ENCODE data around the gene PSTPIP1.

PSTPIP1 gene

GRCh38 chr15:77016321-77016695 is 21.4 kb downstream of the PSTPIP1 start:
- TF ChIP-seq CTCF (IDR thresholded peaks at IDR 0.05) = no peak
- no peaks in the 10 kb centered on the region for H3K4me1 ChIP-seq
- H3K27ac ChIP-seq = no peak overlapping the region
- H2AFZ ChIP-seq = no peak overlapping the region
- H3K9ac ChIP-seq = no peak overlapping the region
- H3K27me3 ChIP-seq (ENCODE audit: control insufficient read depth, insufficient read depth, low read length) = no peaks in the 10 kb centered on the region
- no peaks in the 10 kb centered on the region for H3K9me3 ChIP-seq (ENCODE audit: control insufficient read depth, low read length)
- H3K36me3 ChIP-seq (ENCODE audit: control insufficient read depth, insufficient read depth, low read length) = no peaks in the 10 kb centered on the region
- H3K79me2 ChIP-seq = no peaks in the 10 kb centered on the region
- H3K4me3 ChIP-seq (ENCODE audit: low read depth, low read length) = no peak overlapping the region
- no peak overlapping the region for H3K4me2 ChIP-seq (ENCODE audit: low read length)

GRCh38 chr15:77017091-77017660 is 22.2 kb downstream of the PSTPIP1 start:
- H3K9me3 ChIP-seq (ENCODE audit: control insufficient read depth, low read length) = no peaks in the 10 kb centered on the region
- no peak overlapping the region for H2AFZ ChIP-seq
- no peak overlapping the region for H3K9ac ChIP-seq
- H3K4me3 ChIP-seq (ENCODE audit: low read depth, low read length) = no peak overlapping the region
- no peak for TF ChIP-seq CTCF (IDR thresholded peaks at IDR 0.05)
- H3K4me1 ChIP-seq = no peaks in the 10 kb centered on the region
- no peaks in the 10 kb centered on the region for H3K27me3 ChIP-seq (ENCODE audit: control insufficient read depth, insufficient read depth, low read length)
- H3K4me2 ChIP-seq (ENCODE audit: low read length) = no peak overlapping the region
- no peak overlapping the region for H3K27ac ChIP-seq
- H3K79me2 ChIP-seq = no peaks in the 10 kb centered on the region
- H3K36me3 ChIP-seq (ENCODE audit: control insufficient read depth, insufficient read depth, low read length) = no peaks in the 10 kb centered on the region

- Histone ChIP-seq H3K4me2 (ENCODE audit: low read length) (no peak overlapping the region), H3K9me3 (ENCODE audit: control insufficient read depth, low read length) (no peaks in the 10 kb centered on the region), H3K36me3 (ENCODE audit: control insufficient read depth, insufficient read depth, low read length) (no peaks in the 10 kb centered on the region), H3K27me3 (ENCODE audit: control insufficient read depth, insufficient read depth, low read length) (no peaks in the 10 kb centered on the region), H3K4me3 (ENCODE audit: low read depth, low read length) (no peak overlapping the region), H3K27ac (no peak overlapping the region), H3K9ac (no peak overlapping the region), H3K4me1 (no peaks in the 10 kb centered on the region), H2AFZ (no peak overlapping the region), H3K79me2 (no peaks in the 10 kb centered on the region)
- no peak for TF ChIP-seq CTCF (IDR thresholded peaks at IDR 0.05)
These were observed 23.1 kb downstream of the PSTPIP1 start for GRCh38 chr15:77017761-77018720.

GRCh38 chr15:77018796-77019505 is 24.0 kb downstream of the PSTPIP1 start:
- H3K4me1 ChIP-seq = no peaks in the 10 kb centered on the region
- H3K36me3 ChIP-seq (ENCODE audit: control insufficient read depth, insufficient read depth, low read length) = no peaks in the 10 kb centered on the region
- H3K27ac ChIP-seq = no peak overlapping the region
- H3K9ac ChIP-seq = no peak overlapping the region
- TF ChIP-seq CTCF (IDR thresholded peaks at IDR 0.05) = no peak
- no peak overlapping the region for H3K4me3 ChIP-seq (ENCODE audit: low read depth, low read length)
- no peaks in the 10 kb centered on the region for H3K79me2 ChIP-seq
- H2AFZ ChIP-seq = no peak overlapping the region
- no peak overlapping the region for H3K4me2 ChIP-seq (ENCODE audit: low read length)
- no peaks in the 10 kb centered on the region for H3K27me3 ChIP-seq (ENCODE audit: control insufficient read depth, insufficient read depth, low read length)
- H3K9me3 ChIP-seq (ENCODE audit: control insufficient read depth, low read length) = no peaks in the 10 kb centered on the region

Data from parathyroid adenoma (tissue), 2 donors.